ENCODE results near the gene SETBP1.

Gene SETBP1

DNA sequence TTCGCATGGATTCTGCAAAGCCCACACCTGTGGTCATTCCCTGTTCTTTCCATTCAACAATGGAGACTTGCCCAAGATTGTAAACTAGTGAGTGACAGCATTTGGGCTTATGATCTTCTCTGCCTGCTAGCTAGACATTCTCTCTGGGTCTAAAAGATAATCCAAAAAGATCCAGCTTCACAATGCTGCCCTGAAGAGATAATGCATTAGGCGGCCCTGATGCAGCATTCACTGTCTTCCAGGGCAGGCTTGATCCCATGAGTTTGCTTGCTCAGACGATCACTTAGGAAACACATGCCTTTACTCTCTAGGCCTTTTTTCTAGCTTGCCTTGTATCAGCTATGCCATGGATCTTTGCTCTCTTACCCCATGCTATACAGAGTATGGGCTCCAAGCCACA is 196.1 kb downstream of the SETBP1 start:
- Histone ChIP-seq H3K27ac (no peak overlapping the region), H3K27me3 (no peaks in the 10 kb centered on the region), H3K4me2 (no peak overlapping the region), H3K4me1 (peaks cover 0 to 3% (median 2%) of the 10 kb centered on the region in 10 experiments; a peak in 9 of 20 replicates), H4K20me1 (no peaks in the 10 kb centered on the region), H3K9me3 (replicated peaks in 1 of 11) (peaks cover 0 to 13% (median 8%) of the 10 kb centered on the region in 11 experiments; a peak in 12 of 22 replicates), H3K4me3 (no peak overlapping the region), H3K36me3 (peaks cover 0 to 10% (median 0%) of the 10 kb centered on the region in 11 experiments; a peak in 4 of 22 replicates), H3K9ac (no peak overlapping the region)
- TF ChIP-seq Cebpa-rat (IDR thresholded peaks at IDR 0.05), result no peak

DNA sequence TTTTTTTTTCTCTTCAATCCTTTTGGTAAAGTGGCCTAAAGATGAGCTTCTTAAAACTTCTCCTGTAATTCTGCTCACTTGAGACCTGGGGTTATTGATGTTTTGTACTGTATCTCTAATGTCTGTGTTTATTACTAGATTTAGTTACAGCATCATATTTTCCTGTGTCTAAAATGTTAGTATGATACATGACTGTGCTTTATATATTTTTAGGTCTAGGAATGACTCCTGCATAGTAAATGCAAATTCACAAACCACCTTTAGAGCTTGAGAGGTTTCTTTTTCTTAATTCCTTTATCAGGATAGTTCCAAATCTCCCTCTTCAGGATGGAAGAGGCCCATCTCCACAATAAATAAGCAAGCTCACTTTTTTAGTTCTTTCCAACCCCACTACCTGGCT is 197.6 kb downstream of the SETBP1 start:
- Histone ChIP-seq H3K9me3 (replicated peaks in 1 of 11) (peaks cover 0 to 13% (median 8%) of the 10 kb centered on the region in 11 experiments; a peak in 12 of 22 replicates), H3K27me3 (no peaks in the 10 kb centered on the region), H3K27ac (no peak overlapping the region), H3K4me1 (peaks cover 0 to 3% (median 0%) of the 10 kb centered on the region in 10 experiments; a peak in 3 of 20 replicates), H3K4me2 (no peak overlapping the region), H3K9ac (no peak overlapping the region), H3K4me3 (no peak overlapping the region), H3K36me3 (peaks cover 0 to 10% (median 0%) of the 10 kb centered on the region in 11 experiments; a peak in 4 of 22 replicates), H4K20me1 (no peaks in the 10 kb centered on the region)
- no peak for TF ChIP-seq Cebpa-rat (IDR thresholded peaks at IDR 0.05)

- Histone ChIP-seq H3K4me2 (no peak overlapping the region), H3K27me3 (no peaks in the 10 kb centered on the region), H3K9ac (no peak overlapping the region), H4K20me1 (no peaks in the 10 kb centered on the region), H3K9me3 (replicated peaks in 1 of 11) (peaks cover 0 to 4% (median 0%) of the 10 kb centered on the region in 11 experiments; a peak in 3 of 22 replicates), H3K4me1 (peaks cover 0 to 13% (median 0%) of the 10 kb centered on the region in 10 experiments; a peak in 4 of 20 replicates), H3K36me3 (peaks cover 0 to 3% (median 0%) of the 10 kb centered on the region in 11 experiments; a peak in 3 of 22 replicates), H3K27ac (no peak overlapping the region), H3K4me3 (no peak overlapping the region)
- TF ChIP-seq Cebpa-rat (IDR thresholded peaks at IDR 0.05), result no peak
These were observed 199.5 kb downstream of the SETBP1 start for GRCh38 chr18:44880170-44880569.

DNA sequence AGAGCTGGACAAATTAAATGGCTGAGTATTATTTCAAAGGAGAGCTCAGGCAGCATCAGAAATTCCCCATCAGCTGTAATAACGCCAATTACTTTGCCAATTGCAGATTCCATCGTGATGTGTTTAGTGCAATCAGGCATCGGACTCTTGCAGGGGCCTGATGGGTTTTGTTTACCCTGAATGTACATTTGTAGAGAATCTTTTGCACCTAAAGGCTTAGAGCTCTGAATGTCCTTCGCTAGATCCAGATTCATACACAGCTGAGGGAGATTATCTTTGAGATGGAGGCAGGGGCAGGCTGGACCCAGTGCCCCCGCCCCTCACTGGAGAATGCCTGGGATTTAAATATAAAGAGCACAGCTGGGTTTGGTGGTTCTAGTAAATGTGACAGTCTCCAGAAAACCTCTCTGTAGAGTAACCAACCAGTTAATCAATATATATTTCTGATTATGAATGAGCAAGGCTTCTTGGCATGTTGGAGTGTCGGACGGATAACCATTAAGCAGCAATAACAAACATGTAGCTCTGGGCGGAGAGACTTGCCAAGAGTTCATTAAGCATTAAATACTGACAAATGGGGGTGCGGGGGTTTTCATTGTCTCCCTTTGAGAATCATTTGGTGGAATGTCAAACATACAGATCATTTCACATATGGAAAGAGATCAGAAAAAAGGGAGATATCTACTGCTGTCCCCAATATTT is 200.9 kb downstream of the SETBP1 start:
- Histone ChIP-seq H3K4me2 (no peak overlapping the region), H3K4me3 (no peak overlapping the region), H3K4me1 (peaks cover 0 to 13% (median 0%) of the 10 kb centered on the region in 10 experiments; a peak in 4 of 20 replicates), H4K20me1 (no peaks in the 10 kb centered on the region), H3K9ac (no peak overlapping the region), H3K36me3 (no peaks in the 10 kb centered on the region), H3K9me3 (replicated peaks in 1 of 11) (peaks cover 0 to 4% (median 0%) of the 10 kb centered on the region in 11 experiments; a peak in 1 of 22 replicates), H3K27ac (no peak overlapping the region), H3K27me3 (no peaks in the 10 kb centered on the region)
- TF ChIP-seq Cebpa-rat (IDR thresholded peaks at IDR 0.05), result no peak

DNA sequence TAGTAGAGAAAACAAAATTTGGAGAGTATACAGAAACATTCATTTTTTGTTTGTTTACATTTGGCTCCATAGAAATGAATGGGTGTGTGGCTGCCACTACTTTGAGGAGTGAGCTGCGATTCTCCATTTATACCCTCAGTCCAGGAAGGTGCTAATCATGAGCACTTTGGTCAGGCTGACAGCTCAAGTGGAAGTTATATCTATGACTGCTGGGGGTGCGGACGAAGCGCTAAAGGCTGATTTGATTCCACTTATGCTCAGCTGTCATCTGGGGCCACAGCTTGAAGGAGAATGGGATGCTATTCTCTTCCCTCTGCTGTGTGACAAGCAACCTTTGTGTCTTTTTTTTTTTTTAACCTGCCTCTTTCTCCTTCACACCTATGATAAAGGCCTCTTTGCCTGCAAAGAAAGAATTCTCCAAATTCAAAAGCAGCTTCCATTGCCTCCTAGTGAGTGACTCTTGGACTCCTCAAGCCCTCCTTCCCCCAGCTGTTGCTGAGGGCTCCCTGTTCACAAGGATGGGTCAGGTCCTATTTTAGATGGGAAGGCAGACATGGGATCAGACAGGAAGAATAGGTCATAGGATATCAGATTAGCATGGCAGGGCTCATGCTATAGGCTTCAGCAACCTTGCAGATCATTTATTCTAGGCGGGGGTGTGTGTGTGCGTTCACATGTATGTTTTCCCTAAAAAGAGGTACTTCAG is 201.6 kb downstream of the SETBP1 start:
- peaks cover 0 to 4% (median 0%) of the 10 kb centered on the region in 11 experiments; a peak in 1 of 22 replicates for H3K9me3 ChIP-seq (replicated peaks in 1 of 11)

GRCh38 chr18:44883671-44884070 is 203.0 kb downstream of the SETBP1 start:
- Histone ChIP-seq H3K4me2 (peak overlapping the region in 2 of 11 experiments; percentile 36 to 64; a peak in 3 of 22 replicates), H3K27ac (no peak overlapping the region), H3K9me3 (replicated peaks in 1 of 11) (peaks cover 0 to 4% (median 0%) of the 10 kb centered on the region in 11 experiments; a peak in 1 of 22 replicates), H3K27me3 (no peaks in the 10 kb centered on the region), H3K4me3 (no peak overlapping the region), H4K20me1 (no peaks in the 10 kb centered on the region), H3K9ac (no peak overlapping the region), H3K4me1 (peaks cover 0 to 15% (median 3%) of the 10 kb centered on the region in 10 experiments; a peak in 10 of 20 replicates), H3K36me3 (no peaks in the 10 kb centered on the region)
- TF ChIP-seq Cebpa-rat (IDR thresholded peaks at IDR 0.05), result no peak

More for the DNA sequence above, 201.6 kb downstream of the SETBP1 start:
- H3K9ac ChIP-seq, result no peak overlapping the region
- no peaks in the 10 kb centered on the region for H4K20me1 ChIP-seq
- H3K4me2 ChIP-seq, result no peak overlapping the region
- H3K27ac ChIP-seq, result no peak overlapping the region
- H3K27me3 ChIP-seq, result no peaks in the 10 kb centered on the region
- H3K4me3 ChIP-seq, result no peak overlapping the region
- no peak for TF ChIP-seq Cebpa-rat (IDR thresholded peaks at IDR 0.05)
- H3K4me1 ChIP-seq, result peaks cover 0 to 13% (median 0%) of the 10 kb centered on the region in 10 experiments; a peak in 6 of 20 replicates
- no peaks in the 10 kb centered on the region for H3K36me3 ChIP-seq

GRCh38 chr18:44884431-44884830 is 203.7 kb downstream of the SETBP1 start:
- Histone ChIP-seq H3K9ac (no peak overlapping the region), H3K27me3 (no peaks in the 10 kb centered on the region), H3K4me3 (no peak overlapping the region), H4K20me1 (no peaks in the 10 kb centered on the region), H3K36me3 (no peaks in the 10 kb centered on the region), H3K4me1 (peaks cover 0 to 22% (median 11%) of the 10 kb centered on the region in 10 experiments; a peak in 12 of 20 replicates), H3K9me3 (replicated peaks in 1 of 11) (peaks cover 0 to 4% (median 0%) of the 10 kb centered on the region in 11 experiments; a peak in 1 of 22 replicates), H3K4me2 (peak overlapping the region in 1 of 11 experiments; percentile 64; a peak in 1 of 22 replicates), H3K27ac (no peak overlapping the region)
- TF ChIP-seq Cebpa-rat (IDR thresholded peaks at IDR 0.05), result no peak

- H3K4me1 ChIP-seq, result peaks cover 0 to 22% (median 11%) of the 10 kb centered on the region in 10 experiments; a peak in 12 of 20 replicates
- H3K4me3 ChIP-seq, result no peak overlapping the region
- H3K4me2 ChIP-seq, result no peak overlapping the region
- H3K27ac ChIP-seq, result no peak overlapping the region
- H4K20me1 ChIP-seq, result no peaks in the 10 kb centered on the region
- no peak for TF ChIP-seq Cebpa-rat (IDR thresholded peaks at IDR 0.05)
- no peaks in the 10 kb centered on the region for H3K27me3 ChIP-seq
- peaks cover under 1 to 7% (median 5%) of the 10 kb centered on the region in 11 experiments; a peak in 20 of 22 replicates for H3K9me3 ChIP-seq (replicated peaks in 1 of 11)
- H3K9ac ChIP-seq, result no peak overlapping the region
- 0 out of 22 replicates have a peak, but pooled peaks cover 0 to 1% (median 0%) of the 10 kb centered on the region in 11 experiments for H3K36me3 ChIP-seq
These were observed 204.8 kb downstream of the SETBP1 start for GRCh38 chr18:44885507-44885906.

- peak overlapping the region in 2 of 11 experiments; percentile 9 to 18; a peak in 1 of 22 replicates for H3K27ac ChIP-seq
- H3K9ac ChIP-seq, result no peak overlapping the region
- H3K9me3 ChIP-seq (replicated peaks in 1 of 11), result peaks cover 14 to 23% (median 22%) of the 10 kb centered on the region in 11 experiments
- no peak overlapping the region for H3K4me3 ChIP-seq
- TF ChIP-seq Cebpa-rat (IDR thresholded peaks at IDR 0.05), result no peak
- H3K4me1 ChIP-seq, result peaks cover 0 to 22% (median 11%) of the 10 kb centered on the region in 10 experiments; a peak in 12 of 20 replicates
- H4K20me1 ChIP-seq, result no peaks in the 10 kb centered on the region
- peaks cover 4 to 17% (median 12%) of the 10 kb centered on the region in 11 experiments; a peak in 13 of 22 replicates for H3K36me3 ChIP-seq
- no peaks in the 10 kb centered on the region for H3K27me3 ChIP-seq
- 0 out of 22 replicates have a peak overlapping the region, but pooled peaks of 1 of the 11 experiments have one; percentile 3 for H3K4me2 ChIP-seq
These were observed 206.5 kb downstream of the SETBP1 start for GRCh38 chr18:44887227-44887631.
